A549 (cell line): ENCODE measurements around the gene NINL. TPM values are rescaled to one million over a fixed set of nuclear protein-coding genes. Genes with fewer than 3 reads are reported as not detected.

Source experiments
- BHLHE40 ChIP-seq: IDR thresholded peaks from 2 replicates; pipeline ENCODE4 v1.6.1; 2012; ENCODE audit warnings: low read depth, low read length, inconsistent platforms
- CBX2 ChIP-seq: fragments of 200-600 bp; sonication (generic); IDR thresholded peaks from 2 replicates; pipeline ENCODE4 v1.6.1; 2016; ENCODE audit warnings: low read depth, mild to moderate bottlenecking, borderline replicate concordance
- CBX8 ChIP-seq: fragments of 200-600 bp; sonication (generic); IDR thresholded peaks from 2 replicates; pipeline ENCODE4 v1.6.1; 2016
- CEBPB ChIP-seq, 2 experiments: fragments of >200 bp in 1 of 2; sonication (Bioruptor Twin) in 1 of 2; formaldehyde crosslinking in 1 of 2; IDR thresholded peaks; 2 replicates each; pipeline ENCODE4 v1.6.1; 2012 to 2016
- CHD2 ChIP-seq: fragments of 150-350 bp; IDR thresholded peaks from 2 replicates; pipeline ENCODE4 v1.6.1; 2014; ENCODE audit warnings: low read length; ENCODE audit not compliant: partially characterized antibody
- FOSB ChIP-seq: fragments of 250-450 bp; sonication (Bioruptor Pico); IDR thresholded peaks from 2 replicates; pipeline ENCODE4 v1.5.0; 2020; ENCODE audit warnings: mild to moderate bottlenecking, moderate library complexity
- FOSL2 ChIP-seq, 2 experiments: fragments of 450-650 bp in 1 of 2; fragments of >200 bp in 1 of 2; sonication (Bioruptor Twin) in 1 of 2; formaldehyde crosslinking; IDR thresholded peaks; 2 replicates each; pipeline versions ENCODE4 v1.5.0 to v1.6.1; 2016 to 2020; ENCODE audit warnings: mild to moderate bottlenecking in 1 of 2, moderate library complexity in 1 of 2
- FOXS1 ChIP-seq: fragments of 250-450 bp; sonication (Bioruptor Pico); IDR thresholded peaks from 2 replicates; pipeline ENCODE4 v1.5.0; 2020; ENCODE audit warnings: mild to moderate bottlenecking, moderate library complexity
- GATA3 ChIP-seq: IDR thresholded peaks from 2 replicates; pipeline ENCODE4 v1.6.1; 2012; ENCODE audit warnings: borderline replicate concordance
- HOXA7 ChIP-seq: fragments of 250-450 bp; sonication (Bioruptor Pico); IDR thresholded peaks from 2 replicates; pipeline ENCODE4 v1.5.0; 2020; ENCODE audit warnings: mild to moderate bottlenecking, moderate library complexity
- KDM1A ChIP-seq: fragments of 200-600 bp; sonication (generic); IDR thresholded peaks from 2 replicates; pipeline ENCODE4 v1.6.1; 2016; ENCODE audit warnings: low read depth, mild to moderate bottlenecking
- MAX ChIP-seq: IDR thresholded peaks from 2 replicates; pipeline ENCODE4 v1.6.1; 2012
- MYC ChIP-seq: IDR thresholded peaks from 2 replicates; pipeline ENCODE4 v1.6.1; 2012; ENCODE audit warnings: mild to moderate bottlenecking, inconsistent platforms, low read length, improper control_type of control experiment, borderline replicate concordance
- NFE2L2 ChIP-seq: fragments of 150-350 bp; conservative IDR thresholded peaks from 2 replicates; pipeline ENCODE4 v1.6.1; 2014; ENCODE audit warnings: low read length
- NPAS2 ChIP-seq: fragments of 250-450 bp; sonication (Bioruptor Pico); IDR thresholded peaks from 2 replicates; pipeline ENCODE4 v1.8.0; 2022; ENCODE audit warnings: mild to moderate bottlenecking, moderate library complexity, borderline replicate concordance
- PBX3 ChIP-seq: IDR thresholded peaks from 2 replicates; pipeline ENCODE4 v1.6.1; 2012
- RAD21 ChIP-seq, 2 experiments: fragments of >200 bp in 1 of 2; sonication (Bioruptor Twin) in 1 of 2; formaldehyde crosslinking in 1 of 2; IDR thresholded peaks in 1 of 2; conservative IDR thresholded peaks in 1 of 2; 2 replicates in 1 of 2; 3 replicates in 1 of 2; pipeline ENCODE4 v1.6.1; 2012 to 2018; ENCODE audit warnings: inconsistent platforms in 1 of 2
- RARB ChIP-seq: fragments of 250-450 bp; sonication (Bioruptor Pico); IDR thresholded peaks from 2 replicates; pipeline ENCODE4 v1.8.0; 2021; ENCODE audit warnings: mild to moderate bottlenecking, moderate library complexity
- RFX5 ChIP-seq: fragments of 450-650 bp; IDR thresholded peaks from 2 replicates; pipeline ENCODE4 v1.7.1; 2014; ENCODE audit warnings: antibody characterized with exemption, mild to moderate bottlenecking, moderate library complexity
- TP53 ChIP-seq: fragments of 250-450 bp; sonication (Bioruptor Pico); IDR thresholded peaks from 2 replicates; pipeline ENCODE4 v1.5.0; 2021; ENCODE audit warnings: mild to moderate bottlenecking, moderate library complexity
- ZC3H11A ChIP-seq: fragments of 450-650 bp; IDR thresholded peaks from 2 replicates; pipeline ENCODE4 v1.6.1; 2014; ENCODE audit warnings: antibody characterized with exemption, mild to moderate bottlenecking
- ZFP36 ChIP-seq: fragments of 450-650 bp; IDR thresholded peaks from 2 replicates; pipeline ENCODE4 v1.6.1; 2014; ENCODE audit warnings: borderline replicate concordance; ENCODE audit not compliant: partially characterized antibody
- ZNF302 ChIP-seq: fragments of 250-450 bp; sonication (Bioruptor Pico); IDR thresholded peaks from 2 replicates; pipeline ENCODE4 v1.9.0; 2021; ENCODE audit warnings: inconsistent platforms, mild to moderate bottlenecking, moderate library complexity
- ZSCAN20 ChIP-seq: fragments of 250-450 bp; sonication (Bioruptor Pico); IDR thresholded peaks from 2 replicates; pipeline ENCODE4 v1.8.0; 2022; ENCODE audit warnings: mild to moderate bottlenecking, moderate library complexity
- polyA plus RNA-seq, 4 experiments: library from polyadenylated mRNA; depleted of rRNA in 3 of 4; stranded (reverse); fragments of >200 nt; fragmentation: RNase III in 1 of 4; extraction: RNeasy Plus Mini Kit Qiagen cat#74134 plus additional on column Dnase treatment in 1 of 4; gene quantifications; 2 replicates in 3 of 4; 3 replicates in 1 of 4; pipeline ENCODE4 v1.2.3, GENCODE V29; 2011 to 2017
- TF ChIP-seq, protein P1 (sequence below): fragments of 200-600 bp; sonication (generic); IDR thresholded peaks from 2 replicates; pipeline ENCODE4 v1.6.1; 2016; ENCODE audit warnings: antibody characterized with exemption, mild to moderate bottlenecking, moderate library complexity
- TF ChIP-seq, protein P2 (sequence below): fragments of >200 bp; sonication (Bioruptor Twin); formaldehyde crosslinking; IDR thresholded peaks from 2 replicates; pipeline ENCODE4 v1.6.1; 2016
- TF ChIP-seq, protein P3 (sequence below): fragments of 250-450 bp; sonication (Bioruptor Pico); IDR thresholded peaks from 2 replicates; pipeline ENCODE4 v1.5.0; 2021; ENCODE audit warnings: mild to moderate bottlenecking, moderate library complexity, borderline replicate concordance
- TF ChIP-seq, protein P4 (sequence below): fragments of 250-450 bp; sonication (Bioruptor Pico); IDR thresholded peaks from 2 replicates; pipeline ENCODE4 v1.5.0; 2020; ENCODE audit warnings: low read depth, mild to moderate bottlenecking, moderate library complexity

The NINL gene
- polyA plus RNA-seq, 2 of the 4 experiments (the other 2 are of a cell fraction): 20.2 to 22.4 TPM

- TF ChIP-seq GATA3 (0 out of 2 replicates have a peak, but pooled peaks have one; percentile 34), ZFP36 (no peak), NFE2L2 (peak; percentile 71), ZC3H11A (no peak), MYC (no peak), HOXA7 (CRISPR knock-in tag) (no peak), NPAS2 (CRISPR knock-in tag) (no peak), TP53 (CRISPR knock-in tag) (no peak), BHLHE40 (no peak), CBX8 (no peak), CBX2 (no peak), RARB (CRISPR knock-in tag) (no peak), FOXS1 (CRISPR knock-in tag) (peak; percentile 99), FOSL2 (IDR thresholded peaks at IDR 0.05) (no peak), FOSL2 (CRISPR knock-in tag; IDR thresholded peaks at IDR 0.05) (peak; percentile 67), CHD2 (no peak), KDM1A (no peak), RAD21 (conservative IDR thresholded peaks at IDR 0.05 in 1 of 2, IDR thresholded peaks at IDR 0.05 in 1 of 2) (peak in 1 of 2 experiments; percentile 26; a peak in 1 of 5 replicates), FOSB (CRISPR knock-in tag) (no peak), PBX3 (no peak), ZSCAN20 (CRISPR knock-in tag) (no peak), CEBPB (IDR thresholded peaks at IDR 0.05) (no peak), RFX5 (no peak), ZNF302 (CRISPR knock-in tag) (no peak), MAX (peak; percentile 80; the same call in 1 of the 2 replicates)
- TF ChIP-seq, protein P1, sequence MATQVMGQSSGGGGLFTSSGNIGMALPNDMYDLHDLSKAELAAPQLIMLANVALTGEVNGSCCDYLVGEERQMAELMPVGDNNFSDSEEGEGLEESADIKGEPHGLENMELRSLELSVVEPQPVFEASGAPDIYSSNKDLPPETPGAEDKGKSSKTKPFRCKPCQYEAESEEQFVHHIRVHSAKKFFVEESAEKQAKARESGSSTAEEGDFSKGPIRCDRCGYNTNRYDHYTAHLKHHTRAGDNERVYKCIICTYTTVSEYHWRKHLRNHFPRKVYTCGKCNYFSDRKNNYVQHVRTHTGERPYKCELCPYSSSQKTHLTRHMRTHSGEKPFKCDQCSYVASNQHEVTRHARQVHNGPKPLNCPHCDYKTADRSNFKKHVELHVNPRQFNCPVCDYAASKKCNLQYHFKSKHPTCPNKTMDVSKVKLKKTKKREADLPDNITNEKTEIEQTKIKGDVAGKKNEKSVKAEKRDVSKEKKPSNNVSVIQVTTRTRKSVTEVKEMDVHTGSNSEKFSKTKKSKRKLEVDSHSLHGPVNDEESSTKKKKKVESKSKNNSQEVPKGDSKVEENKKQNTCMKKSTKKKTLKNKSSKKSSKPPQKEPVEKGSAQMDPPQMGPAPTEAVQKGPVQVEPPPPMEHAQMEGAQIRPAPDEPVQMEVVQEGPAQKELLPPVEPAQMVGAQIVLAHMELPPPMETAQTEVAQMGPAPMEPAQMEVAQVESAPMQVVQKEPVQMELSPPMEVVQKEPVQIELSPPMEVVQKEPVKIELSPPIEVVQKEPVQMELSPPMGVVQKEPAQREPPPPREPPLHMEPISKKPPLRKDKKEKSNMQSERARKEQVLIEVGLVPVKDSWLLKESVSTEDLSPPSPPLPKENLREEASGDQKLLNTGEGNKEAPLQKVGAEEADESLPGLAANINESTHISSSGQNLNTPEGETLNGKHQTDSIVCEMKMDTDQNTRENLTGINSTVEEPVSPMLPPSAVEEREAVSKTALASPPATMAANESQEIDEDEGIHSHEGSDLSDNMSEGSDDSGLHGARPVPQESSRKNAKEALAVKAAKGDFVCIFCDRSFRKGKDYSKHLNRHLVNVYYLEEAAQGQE: no peak
- TF ChIP-seq, protein P2, sequence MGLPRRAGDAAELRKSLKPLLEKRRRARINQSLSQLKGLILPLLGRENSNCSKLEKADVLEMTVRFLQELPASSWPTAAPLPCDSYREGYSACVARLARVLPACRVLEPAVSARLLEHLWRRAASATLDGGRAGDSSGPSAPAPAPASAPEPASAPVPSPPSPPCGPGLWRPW: no peak
- TF ChIP-seq, protein P3, sequence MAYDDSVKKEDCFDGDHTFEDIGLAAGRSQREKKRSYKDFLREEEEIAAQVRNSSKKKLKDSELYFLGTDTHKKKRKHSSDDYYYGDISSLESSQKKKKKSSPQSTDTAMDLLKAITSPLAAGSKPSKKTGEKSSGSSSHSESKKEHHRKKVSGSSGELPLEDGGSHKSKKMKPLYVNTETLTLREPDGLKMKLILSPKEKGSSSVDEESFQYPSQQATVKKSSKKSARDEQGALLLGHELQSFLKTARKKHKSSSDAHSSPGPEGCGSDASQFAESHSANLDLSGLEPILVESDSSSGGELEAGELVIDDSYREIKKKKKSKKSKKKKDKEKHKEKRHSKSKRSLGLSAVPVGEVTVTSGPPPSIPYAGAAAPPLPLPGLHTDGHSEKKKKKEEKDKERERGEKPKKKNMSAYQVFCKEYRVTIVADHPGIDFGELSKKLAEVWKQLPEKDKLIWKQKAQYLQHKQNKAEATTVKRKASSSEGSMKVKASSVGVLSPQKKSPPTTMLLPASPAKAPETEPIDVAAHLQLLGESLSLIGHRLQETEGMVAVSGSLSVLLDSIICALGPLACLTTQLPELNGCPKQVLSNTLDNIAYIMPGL (CRISPR knock-in tag): no peak
- TF ChIP-seq, protein P4, sequence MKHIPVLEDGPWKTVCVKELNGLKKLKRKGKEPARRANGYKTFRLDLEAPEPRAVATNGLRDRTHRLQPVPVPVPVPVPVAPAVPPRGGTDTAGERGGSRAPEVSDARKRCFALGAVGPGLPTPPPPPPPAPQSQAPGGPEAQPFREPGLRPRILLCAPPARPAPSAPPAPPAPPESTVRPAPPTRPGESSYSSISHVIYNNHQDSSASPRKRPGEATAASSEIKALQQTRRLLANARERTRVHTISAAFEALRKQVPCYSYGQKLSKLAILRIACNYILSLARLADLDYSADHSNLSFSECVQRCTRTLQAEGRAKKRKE (CRISPR knock-in tag): no peak; the same call in 1 of the 2 replicates
These were observed 77.1 kb downstream of the NINL start (continued) for GRCh38 chr20:25508083-25508770.
